Endothelial cell of umbilical vein (primary cell): ENCODE measurements around the gene PCBP4. TPM values are rescaled to one million over a fixed set of nuclear protein-coding genes. Genes with fewer than 3 reads are reported as not detected.

Source experiments
- BruUV-seq: library from RNA; stranded (reverse); fragments of 400-500 nt; replicated peaks from 2 replicates; lab custom pipeline; 2021; lab: Mats Ljungman, UMichigan
- CTCF ChIA-PET: fragments of 300-600, 350-600 bp; sonication (Branson Sonifier 250); formaldehyde crosslinking; loops from one replicate; lab custom pipeline; 2021; ENCODE audit warnings: antibody characterized with exemption, inconsistent platforms; lab: Charles Lee
- POLR2A ChIA-PET: fragments of 300-600, 350-600 bp; sonication (Branson Sonifier 250); formaldehyde crosslinking; loops from one replicate; lab custom pipeline; 2021; ENCODE audit warnings: antibody characterized with exemption, inconsistent platforms; lab: Charles Lee
- DNase-seq: peaks from one replicate; pipeline ENCODE4 v3.0.0-alpha.2; 2011; ENCODE audit warnings: low read depth, low spot score
- FAIRE-seq: peaks from 2 replicates; lab custom pipeline; 2011; peaks lifted over from hg19 to GRCh38; lab: Jason Lieb, UNC
- H2AFZ ChIP-seq: 2 replicates; pipeline ENCODE4 v1.6.0; 2012; ENCODE audit warnings: low read depth, low read length, control low read depth, inconsistent platforms
- H3K27ac ChIP-seq: 2 replicates; pipeline ENCODE4 v1.5.1; 2011; ENCODE audit warnings: low read depth, mild to moderate bottlenecking, control low read depth, low read length, moderate library complexity; ENCODE audit not compliant: insufficient read depth
- H3K27me3 ChIP-seq, 2 experiments: 2 replicates each; pipeline versions ENCODE4 v1.6.0 to v1.6.1; 2011; ENCODE audit warnings: low read length in 2 of 2, mixed read lengths in 1 of 2; ENCODE audit not compliant: control insufficient read depth in 2 of 2, insufficient read depth in 2 of 2
- H3K36me3 ChIP-seq, 2 experiments: 2 replicates in 1 of 2; 3 replicates in 1 of 2; pipeline ENCODE4 v1.5.1; 2011; ENCODE audit warnings: low read length in 2 of 2, mild to moderate bottlenecking in 1 of 2, moderate library complexity in 1 of 2; ENCODE audit not compliant: control insufficient read depth in 2 of 2, insufficient read depth in 2 of 2; ENCODE audit errors: extremely low read depth in 1 of 2
- H3K4me1 ChIP-seq: 3 replicates; pipeline ENCODE4 v1.5.1; 2011; ENCODE audit warnings: mild to moderate bottlenecking, low read length; ENCODE audit not compliant: control insufficient read depth, insufficient read depth; ENCODE audit errors: extremely low read depth
- H3K4me2 ChIP-seq: 2 replicates; pipeline ENCODE4 v1.6.1; 2011; ENCODE audit warnings: low read length, control low read depth, mixed read lengths; ENCODE audit not compliant: insufficient read depth
- H3K4me3 ChIP-seq, 3 experiments: fragments of 200-600 bp in 1 of 3; sonication (generic), shearing (Covaris generic) in 1 of 3; replicated peaks in 1 of 3; 2 replicates each; pipeline ENCODE4 v1.5.1; 2011 to 2016; ENCODE audit warnings: control low read depth in 3 of 3, low read length in 3 of 3, mild to moderate bottlenecking in 2 of 3, inconsistent platforms in 1 of 3, low read depth in 1 of 3, moderate library complexity in 1 of 3; ENCODE audit not compliant: insufficient read depth in 1 of 3
- H3K79me2 ChIP-seq: 2 replicates; pipeline ENCODE4 v1.6.0; 2012; ENCODE audit warnings: low read length, inconsistent platforms; ENCODE audit not compliant: control insufficient read depth, insufficient read depth
- H3K9ac ChIP-seq: replicated peaks from 2 replicates; pipeline ENCODE3; 2011; ENCODE audit warnings: low read length, control low read depth; ENCODE audit not compliant: insufficient read depth; ENCODE audit errors: extremely low read depth
- H3K9me1 ChIP-seq: replicated peaks from 3 replicates; pipeline ENCODE4 v1.6.0; 2011; ENCODE audit warnings: mild to moderate bottlenecking, low read length; ENCODE audit not compliant: control insufficient read depth, insufficient read depth; ENCODE audit errors: extremely low read depth
- H3K9me3 ChIP-seq: replicated peaks from 2 replicates; pipeline ENCODE4 v1.5.1; 2012; ENCODE audit warnings: low read length, inconsistent platforms; ENCODE audit not compliant: control insufficient read depth, insufficient read depth
- H4K20me1 ChIP-seq: replicated peaks from 2 replicates; pipeline ENCODE3; 2011; ENCODE audit warnings: mild to moderate bottlenecking, low read length; ENCODE audit not compliant: control insufficient read depth, insufficient read depth; ENCODE audit errors: extremely low read depth
- EZH2 ChIP-seq: IDR thresholded peaks from 2 replicates; pipeline ENCODE4 v1.6.1; 2012; ENCODE audit warnings: borderline replicate concordance, low read depth, mild to moderate bottlenecking, moderate library complexity, low read length, inconsistent platforms; ENCODE audit not compliant: severe bottlenecking
- FOS ChIP-seq: IDR thresholded peaks from 2 replicates; pipeline ENCODE4 v1.6.1; 2011; ENCODE audit warnings: mild to moderate bottlenecking, low read length, moderate library complexity, borderline replicate concordance; ENCODE audit not compliant: insufficient read depth
- GATA2 ChIP-seq: IDR thresholded peaks from 2 replicates; pipeline ENCODE4 v1.7.0; 2011; ENCODE audit warnings: low read depth, mild to moderate bottlenecking, moderate library complexity, mixed read lengths, low read length; ENCODE audit not compliant: insufficient read length, insufficient read depth
- JUN ChIP-seq: IDR thresholded peaks from 2 replicates; pipeline ENCODE4 v1.6.1; 2011; ENCODE audit warnings: borderline replicate concordance, low read depth; ENCODE audit not compliant: insufficient read length, insufficient read depth
- MYC ChIP-seq: IDR thresholded peaks from one replicate; pipeline ENCODE4 v1.6.1; 2011; ENCODE audit warnings: mild to moderate bottlenecking, low read depth, low read length
- POLR2A ChIP-seq: IDR thresholded peaks from 2 replicates; pipeline ENCODE4 v1.6.1; 2012; ENCODE audit warnings: low read depth, mild to moderate bottlenecking, control low read depth, low read length
- POLR2AphosphoS5 ChIP-seq: IDR thresholded peaks from 2 replicates; pipeline ENCODE4 v1.6.1; 2012; ENCODE audit warnings: low read depth, mild to moderate bottlenecking, control low read depth, low read length, moderate library complexity; ENCODE audit not compliant: insufficient read depth
- dilution Hi-C: fragments of 300-500 bp; cut with MboI; formaldehyde crosslinking; loops from one replicate; pipeline ENCODE4 v1.15.0; 2019; ENCODE audit warnings: low sequenced_read_pairs; ENCODE audit not compliant: extremely low pct_ligation_motif_present
- intact Hi-C: fragments of 100-400 bp; cut with micrococcal nuclease; formaldehyde crosslinking; loops from one replicate; pipeline ENCODE4 v1.10.0; 2022
- polyA plus RNA-seq, 4 experiments: library from polyadenylated mRNA; depleted of rRNA in 3 of 4; stranded (reverse) in 3 of 4; unstranded in 1 of 4; fragments of >200 nt; gene quantifications; 2 replicates each; pipeline versions ENCODE4 v1.2.1 to v1.2.3, GENCODE V29; 2011 to 2012; ENCODE audit warnings: missing spikeins in 1 of 4
- total RNA-seq: library from RNA; stranded (reverse); gene quantifications from 2 replicates; pipeline ENCODE4 v1.2.3, GENCODE V29; 2021
- TF ChIP-seq, protein P1 (sequence below), 2 donors: IDR thresholded peaks; 1 replicate in 1 of 2; 2 replicates in 1 of 2; pipeline ENCODE4 v1.5.1; 2011; ENCODE audit warnings: low read length in 2 of 2, mild to moderate bottlenecking in 2 of 2, moderate library complexity in 2 of 2, control low read depth in 1 of 2, inconsistent platforms in 1 of 2, low read depth in 1 of 2; ENCODE audit not compliant: insufficient read depth in 1 of 2; ENCODE audit errors: extremely low read depth in 1 of 2
- TF ChIP-seq, protein P2 (sequence below): IDR thresholded peaks from 2 replicates; pipeline ENCODE4 v1.6.1; 2011; ENCODE audit not compliant: insufficient read depth, insufficient read length

Gene PCBP4
- total and polyA plus RNA-seq, 2 donors (not counting 3 experiments of a cell fraction or from before 2014, with no cell fraction given): 46.5 to 63.1 TPM

DNA sequence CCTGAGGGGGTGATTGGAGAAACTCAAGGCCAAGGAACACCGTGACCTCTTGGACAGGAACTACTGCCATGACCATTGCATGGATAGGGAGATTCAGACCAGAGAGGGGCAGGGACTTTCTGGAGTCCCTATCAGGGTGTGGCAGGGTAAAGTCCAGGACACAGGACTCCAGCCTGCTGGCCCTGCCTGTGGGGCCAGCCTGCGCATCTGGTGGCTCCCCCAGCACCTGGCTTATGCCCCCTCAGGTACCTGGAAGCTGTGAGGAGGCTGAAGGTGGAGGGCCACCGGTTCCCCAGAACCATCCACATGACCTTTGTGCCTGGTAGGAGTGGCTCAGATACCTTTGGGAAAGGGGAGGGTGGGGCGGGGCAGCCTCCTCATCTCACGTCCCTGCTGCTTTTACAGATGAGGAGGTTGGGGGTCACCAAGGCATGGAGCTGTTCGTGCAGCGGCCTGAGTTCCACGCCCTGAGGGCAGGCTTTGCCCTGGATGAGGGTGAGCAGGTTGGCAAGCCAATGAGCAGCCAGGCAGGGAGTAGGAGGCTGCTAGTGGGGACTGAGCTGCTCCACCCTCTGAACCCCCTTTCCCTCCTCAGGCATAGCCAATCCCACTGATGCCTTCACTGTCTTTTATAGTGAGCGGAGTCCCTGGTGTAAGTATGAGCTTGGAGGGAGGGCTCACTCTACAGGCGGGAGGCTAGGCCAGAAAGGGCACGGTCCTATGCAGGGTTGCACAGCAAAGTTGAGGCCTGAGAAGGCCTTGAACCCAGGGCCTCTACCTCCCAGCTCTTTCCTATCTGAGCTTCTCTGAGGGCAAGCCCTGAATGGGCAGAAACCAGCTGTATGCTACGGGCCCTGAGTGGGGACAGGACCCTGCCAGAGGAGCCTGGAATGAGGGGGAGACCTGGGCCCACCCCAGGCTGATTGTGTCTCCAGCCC lies 19.0 kb upstream of the PCBP4 start:
- Histone ChIP-seq H2AFZ (no peak overlapping the region), H3K27ac (no peak overlapping the region), H3K36me3 (no peaks in the 10 kb centered on the region), H3K79me2 (no peaks in the 10 kb centered on the region), H3K4me3 (no peak overlapping the region), H3K4me1 (peaks cover 14% of the 10 kb centered on the region), H3K9me1 (no peaks in the 10 kb centered on the region), H3K4me2 (no peak overlapping the region), H3K9me3 (no peaks in the 10 kb centered on the region), H3K27me3 (no peaks in the 10 kb centered on the region), H4K20me1 (no peaks in the 10 kb centered on the region), H3K9ac (no peak overlapping the region)
- intact Hi-C loops (no loop called here), dilution Hi-C loops (no loop called here)
- ChIA-PET POLR2A (interaction anchor here (1.2 kb wide), 1 partner anchor 10 kb away, joined by 6 read pairs; the partner anchor contains the start of gene RPL29), CTCF (no interaction called here)
- DNase-seq (no peak), FAIRE-seq (no peak)
- no peak for TF ChIP-seq POLR2AphosphoS5
- no peak for TF ChIP-seq GATA2
- TF ChIP-seq, protein P1, sequence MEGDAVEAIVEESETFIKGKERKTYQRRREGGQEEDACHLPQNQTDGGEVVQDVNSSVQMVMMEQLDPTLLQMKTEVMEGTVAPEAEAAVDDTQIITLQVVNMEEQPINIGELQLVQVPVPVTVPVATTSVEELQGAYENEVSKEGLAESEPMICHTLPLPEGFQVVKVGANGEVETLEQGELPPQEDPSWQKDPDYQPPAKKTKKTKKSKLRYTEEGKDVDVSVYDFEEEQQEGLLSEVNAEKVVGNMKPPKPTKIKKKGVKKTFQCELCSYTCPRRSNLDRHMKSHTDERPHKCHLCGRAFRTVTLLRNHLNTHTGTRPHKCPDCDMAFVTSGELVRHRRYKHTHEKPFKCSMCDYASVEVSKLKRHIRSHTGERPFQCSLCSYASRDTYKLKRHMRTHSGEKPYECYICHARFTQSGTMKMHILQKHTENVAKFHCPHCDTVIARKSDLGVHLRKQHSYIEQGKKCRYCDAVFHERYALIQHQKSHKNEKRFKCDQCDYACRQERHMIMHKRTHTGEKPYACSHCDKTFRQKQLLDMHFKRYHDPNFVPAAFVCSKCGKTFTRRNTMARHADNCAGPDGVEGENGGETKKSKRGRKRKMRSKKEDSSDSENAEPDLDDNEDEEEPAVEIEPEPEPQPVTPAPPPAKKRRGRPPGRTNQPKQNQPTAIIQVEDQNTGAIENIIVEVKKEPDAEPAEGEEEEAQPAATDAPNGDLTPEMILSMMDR (IDR thresholded peaks at IDR 0.05; ENCODE audit: extremely low read depth in 1 of 2, insufficient read depth in 1 of 2, low read depth in 1 of 2, low read length in 2 of 2): no peak
- TF ChIP-seq POLR2A: no peak
- TF ChIP-seq FOS: no peak
- TF ChIP-seq EZH2: no peak
- TF ChIP-seq JUN: no peak
- TF ChIP-seq, protein P2, sequence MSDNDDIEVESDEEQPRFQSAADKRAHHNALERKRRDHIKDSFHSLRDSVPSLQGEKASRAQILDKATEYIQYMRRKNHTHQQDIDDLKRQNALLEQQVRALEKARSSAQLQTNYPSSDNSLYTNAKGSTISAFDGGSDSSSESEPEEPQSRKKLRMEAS: no peak
- TF ChIP-seq MYC: no peak
- BruUV-seq: no TSS peak
